Chondrocyte (in vitro differentiated cells): ENCODE measurements around the gene RPL18. TPM values are rescaled to one million over a fixed set of nuclear protein-coding genes. Genes with fewer than 3 reads are reported as not detected.
A peak's percentile ranks its signal among the peaks of the same experiment; 100 is the strongest.

ENCODE experiments used
- DNase-seq: peaks from one replicate; pipeline ENCODE4 v3.0.0; 2021; ENCODE audit warnings: mixed read lengths, low spot score
- H3K27ac Mint-ChIP-seq: one replicate; pipeline ENCODE4 v1.8.0; 2021; ENCODE audit warnings: mild to moderate bottlenecking, moderate library complexity, mixed read lengths; ENCODE audit not compliant: unreplicated experiment
- H3K27me3 Mint-ChIP-seq: 2 replicates; pipeline ENCODE4 v1.8.0; 2021; ENCODE audit warnings: low read depth, mixed read lengths
- H3K36me3 Mint-ChIP-seq: 2 replicates; pipeline ENCODE4 v1.8.0; 2021; ENCODE audit warnings: low read depth, mixed read lengths
- H3K4me1 Mint-ChIP-seq: 2 replicates; pipeline ENCODE4 v1.8.0; 2021; ENCODE audit warnings: low read depth, mild to moderate bottlenecking, mixed read lengths
- H3K4me3 Mint-ChIP-seq: one replicate; pipeline ENCODE4 v1.8.0; 2021; ENCODE audit warnings: mild to moderate bottlenecking, moderate library complexity, mixed read lengths; ENCODE audit not compliant: unreplicated experiment
- H3K9me3 Mint-ChIP-seq: 2 replicates; pipeline ENCODE4 v1.8.0; 2021; ENCODE audit warnings: low read depth, mixed read lengths
- total RNA-seq: library from RNA; stranded (reverse); gene quantifications from 3 replicates; pipeline ENCODE4 v1.2.1, GENCODE V29; 2021
- TF ChIP-seq, protein P1 (sequence below): fragments of 200-600 bp; sonication (generic); IDR thresholded peaks from 2 replicates; pipeline ENCODE4 v1.5.0; 2021; ENCODE audit warnings: antibody characterized with exemption, mild to moderate bottlenecking, moderate library complexity

RPL18 gene
- total RNA-seq, 1 donor from 2014 or later: 753 TPM

DNA sequence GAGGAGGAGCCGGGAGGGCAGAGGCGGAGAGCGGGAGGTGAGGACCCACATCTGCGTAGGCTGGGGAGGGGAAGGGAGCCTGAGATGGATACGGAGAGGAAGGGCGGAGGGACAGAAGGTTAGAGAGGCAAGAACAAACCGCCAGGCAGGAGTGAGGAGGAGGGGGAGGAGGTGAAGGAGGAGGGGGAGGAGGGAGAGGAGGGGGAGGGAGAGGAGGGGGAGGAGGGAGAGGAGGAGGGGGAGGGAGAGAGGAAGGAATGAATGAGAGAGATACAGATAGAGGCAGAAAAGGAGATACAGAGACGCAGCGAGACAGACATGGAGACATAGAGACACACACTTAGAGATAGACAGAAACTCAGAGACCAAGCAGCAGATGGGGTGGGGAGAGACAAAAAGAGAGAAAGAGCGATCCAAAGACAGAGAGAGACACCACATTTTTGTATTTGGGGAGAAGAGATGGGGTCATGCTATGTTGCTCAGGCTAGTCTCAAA, 27.8 kb upstream of the RPL18 start:
- Mint-ChIP-seq H3K27ac (peak overlapping the region; percentile 22), H3K4me1 (peaks cover 30% of the 10 kb centered on the region), H3K36me3 (peaks cover 2% of the 10 kb centered on the region), H3K4me3 (peak overlapping the region; percentile 82), H3K27me3 (no peaks in the 10 kb centered on the region), H3K9me3 (peaks cover 3% of the 10 kb centered on the region)
- TF ChIP-seq, protein P1, sequence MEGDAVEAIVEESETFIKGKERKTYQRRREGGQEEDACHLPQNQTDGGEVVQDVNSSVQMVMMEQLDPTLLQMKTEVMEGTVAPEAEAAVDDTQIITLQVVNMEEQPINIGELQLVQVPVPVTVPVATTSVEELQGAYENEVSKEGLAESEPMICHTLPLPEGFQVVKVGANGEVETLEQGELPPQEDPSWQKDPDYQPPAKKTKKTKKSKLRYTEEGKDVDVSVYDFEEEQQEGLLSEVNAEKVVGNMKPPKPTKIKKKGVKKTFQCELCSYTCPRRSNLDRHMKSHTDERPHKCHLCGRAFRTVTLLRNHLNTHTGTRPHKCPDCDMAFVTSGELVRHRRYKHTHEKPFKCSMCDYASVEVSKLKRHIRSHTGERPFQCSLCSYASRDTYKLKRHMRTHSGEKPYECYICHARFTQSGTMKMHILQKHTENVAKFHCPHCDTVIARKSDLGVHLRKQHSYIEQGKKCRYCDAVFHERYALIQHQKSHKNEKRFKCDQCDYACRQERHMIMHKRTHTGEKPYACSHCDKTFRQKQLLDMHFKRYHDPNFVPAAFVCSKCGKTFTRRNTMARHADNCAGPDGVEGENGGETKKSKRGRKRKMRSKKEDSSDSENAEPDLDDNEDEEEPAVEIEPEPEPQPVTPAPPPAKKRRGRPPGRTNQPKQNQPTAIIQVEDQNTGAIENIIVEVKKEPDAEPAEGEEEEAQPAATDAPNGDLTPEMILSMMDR: no peak
- no peak for DNase-seq

DNA sequence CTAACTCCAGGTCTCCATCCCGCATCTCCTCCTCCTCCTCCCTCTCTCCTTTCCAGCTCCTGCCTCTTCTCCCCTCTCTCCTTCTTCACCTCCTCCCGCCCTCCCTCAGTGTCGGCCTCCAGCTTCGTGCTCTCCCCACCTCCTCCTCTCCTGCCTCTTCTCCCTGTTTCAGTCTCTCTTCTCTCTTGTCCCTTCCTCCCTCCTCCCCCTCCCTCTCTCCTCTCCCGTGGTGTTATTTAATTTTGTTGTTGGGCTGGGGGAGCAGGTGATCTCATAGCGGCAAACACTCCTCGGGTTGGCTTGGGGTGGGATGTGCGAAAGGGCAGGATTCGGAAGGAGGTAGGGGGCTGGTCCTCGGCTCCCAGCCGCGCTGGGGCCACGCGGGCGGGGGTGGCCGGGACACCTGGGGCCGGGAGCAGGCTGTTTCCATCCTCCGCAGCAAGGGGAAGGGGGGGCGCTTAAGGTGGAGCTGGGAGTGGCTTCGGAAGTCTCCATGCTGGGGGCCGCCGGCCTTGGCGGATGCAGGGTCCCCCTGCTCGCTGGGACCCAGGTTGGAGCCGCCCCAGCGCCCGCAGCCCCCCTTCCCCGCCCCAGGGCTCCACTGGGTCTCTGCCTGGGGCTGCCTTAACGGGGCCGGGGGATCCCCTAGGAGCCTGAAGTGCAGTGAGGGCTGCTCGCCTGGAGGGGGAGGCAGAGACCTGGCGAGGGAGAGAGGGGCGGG, 27.2 kb upstream of the RPL18 start, which contains the start of gene CA11:
Gene CA11 (minus strand): TSS at position 187 of the 721 bp plus-strand sequence. CDS start 555 bp downstream, outside the sequence.
- Mint-ChIP-seq H3K4me1 (peaks cover 30% of the 10 kb centered on the region), H3K9me3 (peaks cover 3% of the 10 kb centered on the region), H3K27ac (peak within 1 kb of the TSS; percentile 86), H3K36me3 (peaks cover 2% of the 10 kb centered on the region), H3K27me3 (no peaks in the 10 kb centered on the region), H3K4me3 (peak within 1 kb of the TSS; percentile 82)
- TF ChIP-seq, protein P1: peak; percentile 89
- no peak for DNase-seq

DNA sequence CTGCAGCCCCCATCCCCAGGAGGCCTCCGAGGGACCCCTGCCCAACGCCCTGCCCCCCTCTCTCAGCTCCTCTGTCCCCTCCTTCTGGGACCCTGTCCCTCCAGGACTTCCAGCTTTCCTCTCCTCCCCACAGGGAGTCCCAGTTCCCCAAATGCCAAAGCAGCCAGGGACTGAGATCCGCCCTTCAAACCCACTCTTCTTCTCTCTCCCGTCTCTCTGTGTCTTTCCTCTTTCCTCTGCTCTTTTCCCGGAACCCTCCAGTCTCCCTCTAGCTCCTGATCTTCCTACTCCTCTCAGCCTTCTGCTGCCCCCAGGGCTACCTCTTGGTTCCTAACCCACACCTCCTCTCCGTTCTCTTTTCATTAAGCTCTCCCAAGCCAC, 26.6 kb upstream of the RPL18 start:
- no peaks in the 10 kb centered on the region for H3K9me3 Mint-ChIP-seq

DNA sequence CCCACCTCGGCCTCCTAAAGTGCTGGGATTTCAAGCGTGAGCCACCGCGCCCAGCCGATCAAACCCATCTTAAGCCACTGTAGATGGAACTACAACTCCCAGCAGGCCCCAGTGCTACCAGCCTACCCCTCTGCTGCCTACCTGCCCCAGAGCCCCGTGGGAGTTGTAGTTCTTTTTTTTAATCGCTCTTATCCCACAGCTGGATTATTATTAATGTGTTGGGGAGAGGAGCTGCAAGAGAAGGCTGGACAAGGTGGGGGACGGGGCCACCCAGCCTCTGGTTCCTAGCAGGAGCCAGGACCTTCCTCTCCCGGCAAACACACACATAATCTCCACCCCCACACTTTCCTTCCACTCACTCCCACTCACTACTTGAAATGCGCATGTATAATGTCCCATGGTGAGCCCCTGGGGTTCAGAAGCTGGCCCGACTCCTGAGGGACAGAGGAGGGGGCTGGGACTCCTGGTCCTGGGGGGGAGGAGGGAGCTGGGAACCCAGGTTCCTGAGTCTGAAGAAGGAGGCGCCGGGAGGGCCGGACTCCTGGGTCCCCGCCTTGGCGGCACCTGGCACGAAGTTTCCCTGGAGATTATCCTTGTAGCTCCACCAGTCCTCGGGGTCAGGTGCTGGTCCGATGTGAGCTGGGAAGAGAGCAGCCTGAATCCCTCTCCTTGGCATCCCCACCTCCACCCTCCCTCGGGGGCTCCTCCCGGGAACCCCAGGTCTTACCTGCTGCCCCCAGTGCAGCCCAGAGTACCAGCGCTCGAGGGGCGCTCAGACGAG, 26.1 kb upstream of the RPL18 start:
- H3K27ac Mint-ChIP-seq: no peak overlapping the region
- H3K4me3 Mint-ChIP-seq: peak overlapping the region; percentile 82
- no peak for DNase-seq
- H3K4me1 Mint-ChIP-seq: peaks cover 30% of the 10 kb centered on the region
- H3K36me3 Mint-ChIP-seq: no peaks in the 10 kb centered on the region
- TF ChIP-seq, protein P1: no peak
- H3K9me3 Mint-ChIP-seq: no peaks in the 10 kb centered on the region
- no peaks in the 10 kb centered on the region for H3K27me3 Mint-ChIP-seq

More for the DNA sequence above, 26.6 kb upstream of the RPL18 start:
- Mint-ChIP-seq H3K27me3 (no peaks in the 10 kb centered on the region), H3K4me1 (peaks cover 30% of the 10 kb centered on the region), H3K4me3 (peak overlapping the region; percentile 82), H3K27ac (peak overlapping the region; percentile 86), H3K36me3 (no peaks in the 10 kb centered on the region)
- TF ChIP-seq, protein P1: no peak
- no peak for DNase-seq

DNA sequence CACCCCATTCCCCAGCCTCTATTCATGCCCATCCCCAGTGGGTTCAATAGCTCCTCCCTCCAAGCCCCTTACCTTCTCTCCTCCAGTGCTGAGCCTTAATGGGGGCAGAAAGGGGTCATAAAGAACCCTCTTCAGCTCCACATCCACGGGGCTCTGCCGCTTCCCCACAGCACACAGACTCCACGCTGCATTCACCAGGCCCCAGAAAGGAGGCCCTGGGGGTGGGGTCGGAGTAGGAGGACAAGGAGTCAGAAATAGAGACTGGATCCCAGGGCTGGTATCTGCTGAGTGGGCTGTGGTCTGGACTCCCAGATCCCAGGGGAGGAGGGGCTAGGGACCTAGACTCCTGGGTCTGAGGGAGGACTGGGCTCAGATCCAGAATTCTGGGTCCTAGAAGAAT, 25.4 kb upstream of the RPL18 start:
- no peaks in the 10 kb centered on the region for H3K36me3 Mint-ChIP-seq
- H3K9me3 Mint-ChIP-seq: no peaks in the 10 kb centered on the region
- no peak for DNase-seq
- H3K4me3 Mint-ChIP-seq: no peak overlapping the region
- no peak overlapping the region for H3K27ac Mint-ChIP-seq
- TF ChIP-seq, protein P1: no peak
- H3K4me1 Mint-ChIP-seq: peaks cover 28% of the 10 kb centered on the region
- H3K27me3 Mint-ChIP-seq: no peaks in the 10 kb centered on the region
